H9 (cell line): Measurements from ENCODE around the gene USP36. TPM values are rescaled to one million over a fixed set of nuclear protein-coding genes. Genes with fewer than 3 reads are reported as not detected.
A peak's percentile ranks its signal among the peaks of the same experiment; 100 is the strongest.

ENCODE experiments used
- DNase-seq: peaks from one replicate; pipeline ENCODE4 v3.0.0-alpha.2; 2017
- H2AFZ ChIP-seq: one replicate; pipeline ENCODE4 v1.6.1; 2013; ENCODE audit warnings: mild to moderate bottlenecking, low read length, control low read depth, moderate library complexity
- H2AK5ac ChIP-seq: 2 replicates; pipeline ENCODE4 v1.6.1; 2013; ENCODE audit warnings: low read length, control low read depth, mixed read lengths; ENCODE audit not compliant: insufficient read length
- H2BK120ac ChIP-seq: one replicate; pipeline ENCODE4 v1.6.1; 2013; ENCODE audit warnings: low read depth, mild to moderate bottlenecking, low read length, control low read depth, inconsistent platforms; ENCODE audit not compliant: poor library complexity, severe bottlenecking
- H2BK12ac ChIP-seq: 2 replicates; pipeline ENCODE4 v1.6.1; 2013; ENCODE audit warnings: low read length, control low read depth, mixed read lengths, low read depth; ENCODE audit not compliant: insufficient read length
- H2BK15ac ChIP-seq: 2 replicates; pipeline ENCODE4 v1.6.1; 2013; ENCODE audit warnings: low read depth, low read length, control low read depth
- H2BK20ac ChIP-seq: one replicate; pipeline ENCODE4 v1.6.1; 2013; ENCODE audit warnings: low read depth, mild to moderate bottlenecking, low read length, control low read depth, inconsistent platforms; ENCODE audit not compliant: poor library complexity, severe bottlenecking
- H2BK5ac ChIP-seq: 2 replicates; pipeline ENCODE4 v1.6.1; 2013; ENCODE audit warnings: low read length, control low read depth, mixed read lengths; ENCODE audit not compliant: insufficient read length
- H3K14ac ChIP-seq: 2 replicates; pipeline ENCODE4 v1.6.1; 2013; ENCODE audit warnings: low read length, control low read depth; ENCODE audit not compliant: insufficient read depth
- H3K18ac ChIP-seq: 2 replicates; pipeline ENCODE4 v1.6.1; 2013; ENCODE audit warnings: low read depth, mild to moderate bottlenecking, mixed read lengths, low read length, control low read depth; ENCODE audit not compliant: insufficient read length
- H3K23ac ChIP-seq: 2 replicates; pipeline ENCODE4 v1.6.1; 2013; ENCODE audit warnings: low read length, control low read depth, mixed read lengths, low read depth; ENCODE audit not compliant: insufficient read length
- H3K23me2 ChIP-seq: 2 replicates; pipeline ENCODE4 v1.6.1; 2013; ENCODE audit warnings: low read depth, mild to moderate bottlenecking, mixed read lengths, low read length, control low read depth; ENCODE audit not compliant: insufficient read length, poor library complexity, severe bottlenecking
- H3K27ac ChIP-seq: 2 replicates; pipeline ENCODE4 v1.5.1; 2013; ENCODE audit warnings: low read length, control low read depth, mixed read lengths, low read depth; ENCODE audit not compliant: insufficient read length
- H3K27me3 ChIP-seq: 2 replicates; pipeline ENCODE4 v1.6.1; 2013; ENCODE audit warnings: low read length, control low read depth, inconsistent platforms; ENCODE audit not compliant: insufficient read depth
- H3K4ac ChIP-seq: 2 replicates; pipeline ENCODE4 v1.6.1; 2013; ENCODE audit warnings: low read depth, mild to moderate bottlenecking, control low read depth, inconsistent platforms, low read length, moderate library complexity
- H3K4me1 ChIP-seq: 2 replicates; pipeline ENCODE4 v1.6.1; 2013; ENCODE audit warnings: low read length, control low read depth, inconsistent platforms; ENCODE audit not compliant: insufficient read depth
- H3K4me2 ChIP-seq: 2 replicates; pipeline ENCODE4 v1.6.1; 2013; ENCODE audit warnings: low read length, control low read depth, mixed read lengths; ENCODE audit not compliant: insufficient read length, insufficient read depth
- H3K56ac ChIP-seq: 2 replicates; pipeline ENCODE4 v1.6.1; 2013; ENCODE audit warnings: low read depth, mild to moderate bottlenecking, mixed read lengths, low read length, control low read depth; ENCODE audit not compliant: insufficient read length
- H3K79me1 ChIP-seq: 2 replicates; pipeline ENCODE4 v1.6.1; 2013; ENCODE audit warnings: low read depth, mild to moderate bottlenecking, moderate library complexity, low read length, control low read depth, inconsistent platforms; ENCODE audit not compliant: insufficient read depth, poor library complexity, severe bottlenecking
- H3K79me2 ChIP-seq: 2 replicates; pipeline ENCODE4 v1.6.1; 2013; ENCODE audit warnings: low read length, control low read depth, inconsistent platforms; ENCODE audit not compliant: insufficient read depth
- H3K9ac ChIP-seq: 2 replicates; pipeline ENCODE4 v1.6.1; 2013; ENCODE audit warnings: low read length, control low read depth, mixed read lengths; ENCODE audit not compliant: insufficient read length; ENCODE audit errors: extremely low read depth
- H3K9me3 ChIP-seq: one replicate; pipeline ENCODE4 v1.6.1; 2013; ENCODE audit warnings: low read depth, low read length, inconsistent platforms; ENCODE audit not compliant: control insufficient read depth
- H3T11ph ChIP-seq: one replicate; pipeline ENCODE4 v1.6.1; 2013; ENCODE audit warnings: mild to moderate bottlenecking, low read length, control low read depth, inconsistent platforms
- H4K20me1 ChIP-seq: one replicate; pipeline ENCODE4 v1.6.1; 2013; ENCODE audit not compliant: control insufficient read depth, insufficient read length, insufficient read depth
- H4K5ac ChIP-seq: 2 replicates; pipeline ENCODE4 v1.6.1; 2013; ENCODE audit warnings: low read depth, mild to moderate bottlenecking, mixed read lengths, low read length, control low read depth; ENCODE audit not compliant: insufficient read length
- H4K8ac ChIP-seq: replicated peaks from 2 replicates; pipeline ENCODE4 v1.6.1; 2013; ENCODE audit warnings: low read length, control low read depth, mixed read lengths, low read depth; ENCODE audit not compliant: insufficient read length
- H4K91ac ChIP-seq: 2 replicates; pipeline ENCODE4 v1.6.1; 2013; ENCODE audit warnings: low read depth, mild to moderate bottlenecking, moderate library complexity, mixed read lengths, low read length, control low read depth; ENCODE audit not compliant: insufficient read length
- H3K27ac Mint-ChIP-seq, 3 experiments: 2 replicates in 2 of 3; 3 replicates in 1 of 3; pipeline ENCODE4 v1.8.0; 2020 to 2021; ENCODE audit warnings: mixed read lengths in 3 of 3, mild to moderate bottlenecking in 1 of 3, moderate library complexity in 1 of 3
- H3K27me3 Mint-ChIP-seq: 2 replicates; pipeline ENCODE4 v1.8.0; 2021; ENCODE audit warnings: low read depth, mild to moderate bottlenecking, moderate library complexity, mixed read lengths
- H3K36me3 Mint-ChIP-seq, 3 experiments: 2 replicates in 2 of 3; 3 replicates in 1 of 3; pipeline ENCODE4 v1.8.0; 2020 to 2021; ENCODE audit warnings: low read depth in 3 of 3, mixed read lengths in 3 of 3; ENCODE audit not compliant: insufficient read depth in 1 of 3
- H3K4me1 Mint-ChIP-seq, 2 experiments: 2 replicates each; pipeline ENCODE4 v1.8.0; 2020; ENCODE audit warnings: mixed read lengths in 2 of 2
- H3K4me3 Mint-ChIP-seq, 2 experiments: 2 replicates in 1 of 2; 3 replicates in 1 of 2; pipeline ENCODE4 v1.8.0; 2020 to 2021; ENCODE audit warnings: mild to moderate bottlenecking in 2 of 2, mixed read lengths in 2 of 2, moderate library complexity in 1 of 2
- H3K9me3 Mint-ChIP-seq, 2 experiments: 2 replicates in 1 of 2; 3 replicates in 1 of 2; pipeline ENCODE4 v1.8.0; 2020; ENCODE audit warnings: mild to moderate bottlenecking in 2 of 2, mixed read lengths in 2 of 2, moderate library complexity in 1 of 2
- CTCF ChIP-seq: fragments of 200-600 bp; sonication (generic); conservative IDR thresholded peaks from 3 replicates; pipeline ENCODE4 v1.8.0; 2021; ENCODE audit warnings: antibody characterized with exemption, mild to moderate bottlenecking
- WGBS: extraction: QIAGEN DNeasy Blood & Tissue Kit; methylation state at CpG from one replicate; pipeline ENCODE4 v1.1.7; 2013; ENCODE audit warnings: missing lambda C conversion rate, low lambda C conversion rate, mixed read lengths; ENCODE audit not compliant: insufficient read length; ENCODE audit errors: extremely low coverage; 5-methylcytosine and 5-hydroxymethylcytosine counted together
- total RNA-seq: library from RNA; stranded (reverse); gene quantifications from 2 replicates; pipeline ENCODE4 v1.2.1, GENCODE V29; 2021

Gene USP36
- total RNA-seq, 1 experiment from 2014 or later = 106 TPM

DNA sequence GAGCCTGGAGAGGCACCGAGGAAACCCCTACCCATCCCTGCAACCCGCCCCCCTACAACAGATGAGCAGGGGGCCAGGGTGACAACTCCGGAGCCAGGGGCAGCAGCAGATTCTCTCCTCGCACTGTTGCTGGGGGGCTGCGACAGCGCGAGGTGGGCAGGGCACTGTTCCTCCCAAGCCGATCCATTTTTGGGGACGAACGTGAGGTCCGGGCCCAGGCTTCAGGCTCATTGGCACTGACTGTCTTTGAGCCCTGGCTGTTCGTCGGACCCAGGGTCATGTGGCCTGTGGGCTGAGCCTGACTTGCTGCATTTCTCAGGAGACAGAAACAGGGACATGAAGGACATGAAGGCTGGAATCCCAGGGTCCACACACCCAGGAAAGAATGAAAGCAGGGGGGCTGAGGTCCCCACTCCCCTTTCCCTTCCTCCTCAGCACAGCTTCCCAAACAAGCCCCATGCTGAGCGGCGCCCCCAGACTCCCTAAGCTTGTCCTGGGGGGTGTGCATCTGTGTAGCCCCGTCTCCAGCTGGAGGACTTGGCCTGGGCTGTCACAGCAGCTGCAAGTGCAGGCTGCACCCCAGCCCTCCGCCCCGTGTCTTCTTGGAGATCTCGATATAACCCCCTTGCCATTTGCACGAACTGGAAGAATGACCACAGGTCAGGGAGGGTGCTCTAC is 43.7 kb upstream of the USP36 start:
- H3K18ac ChIP-seq = peak overlapping the region; percentile 43
- no peaks in the 10 kb centered on the region; a peak in 1 of 7 replicates for H3K36me3 Mint-ChIP-seq
- H3K27me3 Mint-ChIP-seq = no peaks in the 10 kb centered on the region; the same call in 1 of the 2 replicates
- H4K91ac ChIP-seq = no peak overlapping the region
- no peaks in the 10 kb centered on the region for H3K23me2 ChIP-seq
- no peak overlapping the region for H2BK120ac ChIP-seq
- H2AFZ ChIP-seq = no peak overlapping the region
- no peak overlapping the region for H2BK20ac ChIP-seq
- peaks cover 2% of the 10 kb centered on the region; the same call in 1 of the 2 replicates for H3K4me1 ChIP-seq
- H3K4me2 ChIP-seq = peak overlapping the region; percentile 9
- H3K4ac ChIP-seq = no peak overlapping the region
- no peaks in the 10 kb centered on the region for H4K20me1 ChIP-seq
- no peaks in the 10 kb centered on the region for H3K79me1 ChIP-seq
- H3K9ac ChIP-seq = no peak overlapping the region
- peak overlapping the region; percentile 29 to 61 (median 34); a peak in 3 of 7 replicates for H3K27ac Mint-ChIP-seq
- no peak overlapping the region for H2BK5ac ChIP-seq
- H3K27ac ChIP-seq = no peak overlapping the region
- no peaks in the 10 kb centered on the region for H3K9me3 ChIP-seq
- WGBS = no CpG with 5 or more reads among the region's 20 CpGs
- no peaks in the 10 kb centered on the region for H3K79me2 ChIP-seq
- TF ChIP-seq CTCF = no peak
- peak overlapping the region in 1 of 2 experiments; percentile 8; a peak in 1 of 5 replicates for H3K4me3 Mint-ChIP-seq
- H3K27me3 ChIP-seq = no peaks in the 10 kb centered on the region
- no peak overlapping the region for H2AK5ac ChIP-seq
- no peak for DNase-seq
- H4K5ac ChIP-seq = no peak overlapping the region
- peaks cover 22 to 30% of the 10 kb centered on the region in 2 experiments for H3K4me1 Mint-ChIP-seq
- no peak overlapping the region for H3T11ph ChIP-seq
- no peaks in the 10 kb centered on the region for H3K9me3 Mint-ChIP-seq
- H2BK12ac ChIP-seq = no peak overlapping the region
- no peak overlapping the region for H3K56ac ChIP-seq
- H3K14ac ChIP-seq = peak overlapping the region; percentile 72
- no peak overlapping the region for H4K8ac ChIP-seq
- no peak overlapping the region for H2BK15ac ChIP-seq
- H3K23ac ChIP-seq = no peak overlapping the region
